AG04450 (cell line): ENCODE results near the gene BCOR. TPM values are rescaled to one million over a fixed set of nuclear protein-coding genes. Genes with fewer than 3 reads are reported as not detected.
A peak's percentile ranks its signal among the peaks of the same experiment; 100 is the strongest.

Source experiments
- CTCF ChIA-PET: fragments of 300-600, 350-600 bp; formaldehyde crosslinking; extraction: SDS; loops from one replicate; lab custom pipeline; 2022; ENCODE audit warnings: antibody characterized with exemption, inconsistent platforms; lab: Charles Lee
- POLR2A ChIA-PET: fragments of 350-600 bp; formaldehyde crosslinking; extraction: SDS; loops from one replicate; lab custom pipeline; 2021; ENCODE audit warnings: antibody characterized with exemption, inconsistent platforms; lab: Yijun Ruan, JAX
- DNase-seq: peaks from one replicate; pipeline ENCODE4 v3.0.0-alpha.2; 2011; ENCODE audit warnings: low read depth, low spot score
- H3K27ac ChIP-seq: one replicate; pipeline ENCODE4 v1.5.1; 2012; ENCODE audit warnings: low read depth, low read length, control low read depth
- H3K27me3 ChIP-seq: one replicate; pipeline ENCODE4 v1.6.0; 2012; ENCODE audit warnings: low read length; ENCODE audit not compliant: control insufficient read depth, insufficient read depth
- H3K4me3 ChIP-seq: 2 replicates; pipeline ENCODE4 v1.5.1; 2011; ENCODE audit warnings: mild to moderate bottlenecking, low read depth, low read length, control low read depth
- H3K9me3 ChIP-seq: 2 replicates; pipeline ENCODE4 v1.5.1; 2012; ENCODE audit warnings: low read length; ENCODE audit not compliant: control insufficient read depth, insufficient read depth
- polyA plus RNA-seq: library from polyadenylated mRNA; depleted of rRNA; stranded (reverse); fragments of >200 nt; gene quantifications from 2 replicates; pipeline ENCODE4 v1.2.3, GENCODE V29; 2011
- TF ChIP-seq, protein P1 (sequence below): IDR thresholded peaks from 2 replicates; pipeline ENCODE4 v1.5.1; 2011; ENCODE audit warnings: low read depth, low read length, control low read depth, inconsistent platforms

Gene BCOR
- polyA plus RNA-seq, 1 experiment, result 5.4 TPM

DNA sequence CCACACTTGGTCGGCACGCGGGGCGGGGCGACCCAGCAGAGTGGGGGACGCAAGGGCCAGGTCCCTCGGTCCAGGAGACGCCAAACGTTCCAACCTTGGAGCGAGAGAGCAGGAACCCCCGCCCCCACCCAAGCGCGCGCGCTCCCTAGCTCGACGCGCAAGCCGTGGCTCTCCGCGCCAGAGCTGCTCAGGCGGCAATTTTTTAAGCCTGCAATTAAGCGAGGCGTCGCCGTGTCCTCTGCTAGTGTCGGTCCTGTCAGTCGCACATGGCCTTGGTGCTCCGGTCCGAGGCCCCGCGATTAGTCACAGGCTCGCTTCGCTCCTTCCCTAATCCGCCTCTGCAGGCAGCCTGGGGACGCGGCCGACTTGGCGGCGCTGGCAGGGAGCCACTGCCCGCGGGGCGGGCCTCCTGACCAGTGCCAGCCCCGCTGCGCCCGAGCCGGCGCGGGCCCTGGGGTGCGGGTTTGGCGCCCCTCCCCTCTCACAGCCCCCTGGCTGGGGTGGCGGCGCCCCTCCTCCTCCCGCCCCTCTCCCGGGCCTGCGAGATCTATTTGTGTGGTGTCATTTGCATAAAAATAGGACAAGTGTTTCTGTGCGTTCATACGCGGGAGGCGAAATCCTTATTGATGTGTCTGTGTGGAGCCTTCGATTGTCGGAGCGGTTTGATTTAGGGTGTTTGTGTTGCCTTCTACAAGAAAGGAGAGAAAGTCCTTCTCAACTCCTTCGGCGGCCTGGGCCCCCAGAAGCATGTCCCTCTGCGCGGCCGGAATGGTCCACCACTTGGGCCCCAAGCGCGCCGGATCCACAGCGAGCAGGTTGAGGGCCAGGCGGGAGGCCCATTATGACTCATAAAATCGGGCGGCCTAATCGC, 9.8 kb upstream of the BCOR start:
- CTCF ChIA-PET, result no interaction called here
- DNase-seq, result no peak
- POLR2A ChIA-PET, result interaction anchor here (0.6 to 0.9 kb wide), 3 partner anchors 10 to 258 kb away, joined by 3 to 4 read pairs (median 3); partner anchors contain the start of gene BCOR
- no peak overlapping the region for H3K4me3 ChIP-seq
- H3K27ac ChIP-seq, result no peak overlapping the region
- H3K27me3 ChIP-seq, result no peaks in the 10 kb centered on the region
- H3K9me3 ChIP-seq, result no peaks in the 10 kb centered on the region; the same call in 1 of the 2 replicates
- TF ChIP-seq, protein P1, sequence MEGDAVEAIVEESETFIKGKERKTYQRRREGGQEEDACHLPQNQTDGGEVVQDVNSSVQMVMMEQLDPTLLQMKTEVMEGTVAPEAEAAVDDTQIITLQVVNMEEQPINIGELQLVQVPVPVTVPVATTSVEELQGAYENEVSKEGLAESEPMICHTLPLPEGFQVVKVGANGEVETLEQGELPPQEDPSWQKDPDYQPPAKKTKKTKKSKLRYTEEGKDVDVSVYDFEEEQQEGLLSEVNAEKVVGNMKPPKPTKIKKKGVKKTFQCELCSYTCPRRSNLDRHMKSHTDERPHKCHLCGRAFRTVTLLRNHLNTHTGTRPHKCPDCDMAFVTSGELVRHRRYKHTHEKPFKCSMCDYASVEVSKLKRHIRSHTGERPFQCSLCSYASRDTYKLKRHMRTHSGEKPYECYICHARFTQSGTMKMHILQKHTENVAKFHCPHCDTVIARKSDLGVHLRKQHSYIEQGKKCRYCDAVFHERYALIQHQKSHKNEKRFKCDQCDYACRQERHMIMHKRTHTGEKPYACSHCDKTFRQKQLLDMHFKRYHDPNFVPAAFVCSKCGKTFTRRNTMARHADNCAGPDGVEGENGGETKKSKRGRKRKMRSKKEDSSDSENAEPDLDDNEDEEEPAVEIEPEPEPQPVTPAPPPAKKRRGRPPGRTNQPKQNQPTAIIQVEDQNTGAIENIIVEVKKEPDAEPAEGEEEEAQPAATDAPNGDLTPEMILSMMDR, result no peak

DNA sequence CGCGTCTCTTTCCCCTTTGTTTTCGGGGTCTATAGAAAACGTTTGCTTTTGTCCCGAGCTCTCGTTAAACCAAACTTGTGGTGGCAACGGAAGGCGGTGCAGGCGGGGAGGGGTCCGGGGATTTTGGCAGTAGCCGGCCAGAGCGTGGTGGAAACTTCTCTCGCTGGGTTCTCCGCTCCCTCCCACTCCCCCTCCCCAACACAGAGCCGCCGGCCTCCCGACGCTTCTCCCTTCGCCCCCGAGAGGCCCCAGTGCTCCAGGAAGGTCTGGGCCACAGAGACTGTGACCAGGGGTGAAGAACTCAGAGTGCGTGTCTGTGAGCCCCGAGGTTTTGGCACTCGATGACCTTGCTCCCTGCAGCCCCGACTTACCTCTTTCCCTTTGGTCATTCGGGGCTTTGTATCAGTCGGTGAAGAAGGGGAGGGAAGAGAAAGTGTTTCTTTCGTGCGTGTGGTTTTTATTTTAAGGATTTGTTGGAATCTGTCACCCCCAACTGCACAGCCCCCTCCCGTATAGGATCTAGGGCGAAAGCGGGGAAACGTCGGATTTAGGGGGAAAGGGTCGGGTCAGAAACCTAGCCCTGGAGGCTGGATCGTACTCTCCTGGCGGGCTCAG, 9.0 kb upstream of the BCOR start:
- no peaks in the 10 kb centered on the region for H3K27me3 ChIP-seq
- no peaks in the 10 kb centered on the region; the same call in 1 of the 2 replicates for H3K9me3 ChIP-seq
- DNase-seq, result no peak
- CTCF ChIA-PET, result no interaction called here
- TF ChIP-seq, protein P1, result no peak
- H3K4me3 ChIP-seq, result peak overlapping the region; percentile 55
- POLR2A ChIA-PET, result interaction anchor here (0.9 kb wide), 1 partner anchor 9 kb away, joined by 3 read pairs; the partner anchor contains the start of gene BCOR
- peak overlapping the region; percentile 21 for H3K27ac ChIP-seq

DNA sequence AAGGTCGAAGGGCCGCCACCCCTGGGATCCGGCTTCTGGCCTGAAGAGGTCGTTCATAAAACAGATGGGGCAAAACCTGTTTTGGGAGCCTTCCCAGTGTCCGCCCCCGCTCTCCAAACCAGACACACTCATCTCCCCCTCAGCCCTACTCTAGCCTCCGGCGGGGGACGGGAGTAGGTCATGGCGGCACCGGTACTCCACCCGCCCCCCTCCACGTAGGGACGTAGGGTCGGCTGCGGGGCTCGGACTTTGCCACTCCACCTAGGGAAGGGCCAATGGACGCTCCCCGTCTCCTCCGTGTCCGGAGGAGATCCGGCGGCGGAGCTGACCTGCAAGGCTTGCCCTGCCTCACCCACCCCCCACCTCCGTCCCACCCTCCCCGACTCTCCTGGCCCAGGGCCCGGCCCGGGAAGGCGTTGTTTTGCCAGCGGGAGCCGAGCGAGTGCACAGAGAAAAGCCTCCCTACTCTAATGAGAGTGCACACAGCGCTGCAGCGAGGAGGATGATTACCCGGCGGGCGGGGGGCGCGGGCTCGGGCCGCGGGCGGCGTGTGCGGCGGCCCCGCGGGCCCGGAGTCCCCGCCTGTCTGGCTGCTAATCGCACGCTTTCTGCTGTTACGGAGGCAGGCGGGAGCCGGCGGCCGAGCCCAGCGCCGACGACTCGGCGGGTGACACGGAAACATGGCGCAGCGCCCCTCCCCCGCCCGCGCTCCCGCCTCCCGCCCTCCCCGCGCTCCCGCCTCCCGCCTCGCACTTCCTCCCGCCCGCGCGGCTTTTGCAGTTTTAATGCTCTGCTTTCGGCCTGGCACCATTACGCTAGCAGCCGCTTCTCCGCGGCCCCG, 8.3 kb upstream of the BCOR start:
- no peak for DNase-seq
- ChIA-PET POLR2A (no interaction called here), CTCF (no interaction called here)
- Histone ChIP-seq H3K27me3 (no peaks in the 10 kb centered on the region), H3K4me3 (peak overlapping the region; percentile 55), H3K9me3 (no peaks in the 10 kb centered on the region; the same call in 1 of the 2 replicates), H3K27ac (peak overlapping the region; percentile 21)
- TF ChIP-seq, protein P1, result no peak

DNA sequence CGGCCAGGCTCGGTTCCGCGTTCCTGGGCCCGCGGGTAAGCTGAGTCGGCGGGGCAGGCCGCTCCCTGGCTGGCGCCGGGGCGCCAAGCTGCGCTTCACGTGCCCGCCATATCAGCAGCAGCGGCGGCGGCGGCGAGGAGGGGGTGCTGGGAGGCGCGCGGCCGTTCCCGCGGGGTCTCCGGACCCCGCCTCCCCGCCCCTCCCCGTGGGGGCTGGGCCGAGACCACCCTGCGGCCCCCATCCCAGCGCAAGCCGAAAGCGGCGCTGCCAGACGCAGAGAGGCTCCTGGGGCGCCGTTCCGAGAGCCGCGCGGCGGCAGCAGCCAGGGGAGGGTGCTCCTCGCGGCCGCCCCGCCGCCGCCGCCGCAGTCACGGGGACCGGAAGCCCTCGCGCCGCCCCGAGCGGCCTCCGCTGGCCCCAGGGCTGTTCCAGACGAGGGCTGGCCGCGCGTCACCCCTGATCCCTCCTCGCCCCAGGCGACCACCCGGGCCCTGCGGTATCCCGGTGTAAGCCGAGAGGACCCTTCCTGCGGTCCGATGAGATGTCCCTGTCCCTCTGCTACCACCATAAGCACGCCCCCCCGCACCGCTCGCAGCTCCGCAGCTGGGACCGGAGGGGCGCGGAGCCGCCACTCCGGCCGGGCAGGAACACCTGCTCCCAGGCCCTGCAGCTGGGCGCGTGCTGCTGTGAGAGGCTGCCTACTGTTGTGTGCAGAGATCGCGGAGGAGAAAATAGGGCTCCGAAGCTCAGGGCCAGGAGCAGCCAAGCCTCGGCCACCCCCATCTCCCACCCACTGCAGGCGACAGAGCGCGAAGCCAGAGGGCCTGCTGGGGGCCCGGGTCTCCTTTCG, 7.5 kb upstream of the BCOR start:
- ChIA-PET POLR2A (interaction anchor here (0.6 to 0.7 kb wide), 2 partner anchors 166 to 244 kb away, joined by 4 to 5 read pairs; no protein-coding TSS in a partner anchor), CTCF (interaction anchor here (0.7 to 1.1 kb wide), 2 partner anchors 453 to 1509 kb away, joined by 3 to 8 read pairs; no protein-coding TSS in a partner anchor)
- no peaks in the 10 kb centered on the region; the same call in 1 of the 2 replicates for H3K9me3 ChIP-seq
- TF ChIP-seq, protein P1, result no peak
- no peak overlapping the region for H3K27ac ChIP-seq
- H3K27me3 ChIP-seq, result no peaks in the 10 kb centered on the region
- no peak for DNase-seq
- peak overlapping the region; percentile 55 for H3K4me3 ChIP-seq
